Loucy (cell line): ENCODE data around the gene OR9A2.

Source experiments
- CTCF ChIP-seq: fragments of 200-600 bp; sonication (generic); conservative IDR thresholded peaks from 2 replicates; pipeline ENCODE4 v1.5.1; 2014; ENCODE audit warnings: mild to moderate bottlenecking, antibody characterized with exemption, low read length
- EZH2phosphoT487 ChIP-seq: fragments of 200-600 bp; IDR thresholded peaks from 2 replicates; pipeline ENCODE4 v1.6.1; 2018; ENCODE audit warnings: antibody characterized with exemption, mild to moderate bottlenecking, moderate library complexity, borderline replicate concordance

- no peak for TF ChIP-seq CTCF
- no peak for TF ChIP-seq EZH2phosphoT487
Observed at GRCh38 chr7:143015084-143015483, 11.8 kb downstream of the OR9A2 start.
